SK-N-MC (cell line): Measurements from ENCODE around the gene MNX1.

Source experiments
- DNase-seq: peaks from one replicate; pipeline ENCODE4 v3.0.0-alpha.2; 2011; ENCODE audit warnings: low read depth, low spot score
- H3K27ac ChIP-seq: fragments of 200-600 bp; sonication (generic); 2 replicates; pipeline ENCODE4 v1.5.1; 2016; ENCODE audit warnings: mixed run types
- H3K36me3 ChIP-seq: fragments of 200-600 bp; sonication (generic); 2 replicates; pipeline ENCODE4 v1.6.1; 2017; ENCODE audit warnings: antibody characterized with exemption, low read length, mixed read lengths; ENCODE audit not compliant: insufficient read depth
- H3K4me3 ChIP-seq: fragments of 200-600 bp; sonication (generic); 2 replicates; pipeline ENCODE4 v1.5.1; 2016
- H3K9ac ChIP-seq: fragments of 200-600 bp; sonication (generic); 2 replicates; pipeline ENCODE4 v1.8.0; 2017; ENCODE audit warnings: mixed run types, mixed read lengths; ENCODE audit not compliant: insufficient read length
- H3K9me3 ChIP-seq: fragments of 200-600 bp; sonication (generic); 2 replicates; pipeline ENCODE4 v1.6.1; 2017; ENCODE audit warnings: low read depth, mild to moderate bottlenecking, antibody characterized with exemption, low read length, moderate library complexity, mixed read lengths
- EZH2 ChIP-seq: fragments of 200-600 bp; sonication (generic); IDR thresholded peaks from one replicate; pipeline ENCODE4 v1.6.1; 2017; ENCODE audit warnings: antibody characterized with exemption
- FOXP2 ChIP-seq: optimal IDR thresholded peaks from 2 replicates; pipeline ENCODE3; 2011; ENCODE audit warnings: mild to moderate bottlenecking, moderate library complexity; ENCODE audit not compliant: insufficient read depth; ENCODE audit errors: extremely low read length, control extremely low read depth
- POLR2AphosphoS5 ChIP-seq: IDR thresholded peaks from 2 replicates; pipeline ENCODE4 v1.6.1; 2012; ENCODE audit warnings: mild to moderate bottlenecking, low read depth, low read length, borderline replicate concordance

MNX1 gene

GRCh38 chr7:157035979-157036378 lies 25.5 kb upstream of the MNX1 start:
- Histone ChIP-seq H3K36me3 (no peaks in the 10 kb centered on the region), H3K9me3 (no peaks in the 10 kb centered on the region), H3K27ac (no peak overlapping the region), H3K9ac (no peak overlapping the region), H3K4me3 (no peak overlapping the region)
- DNase-seq = no peak
- TF ChIP-seq POLR2AphosphoS5 (no peak), FOXP2 (no peak), EZH2 (no peak)

- DNase-seq = no peak
- Histone ChIP-seq H3K9ac (no peak overlapping the region), H3K9me3 (no peaks in the 10 kb centered on the region), H3K4me3 (no peak overlapping the region), H3K27ac (no peak overlapping the region), H3K36me3 (no peaks in the 10 kb centered on the region)
- no peak for TF ChIP-seq FOXP2
- no peak for TF ChIP-seq EZH2
- no peak for TF ChIP-seq POLR2AphosphoS5
Observed at GRCh38 chr7:157035302-157035701, 24.8 kb upstream of the MNX1 start.

GRCh38 chr7:157033483-157034473 lies 23.3 kb upstream of the MNX1 start:
- Histone ChIP-seq H3K4me3 (no peak overlapping the region), H3K36me3 (no peaks in the 10 kb centered on the region), H3K9ac (no peak overlapping the region), H3K9me3 (no peaks in the 10 kb centered on the region), H3K27ac (no peak overlapping the region)
- DNase-seq = no peak
- TF ChIP-seq POLR2AphosphoS5 = no peak
- no peak for TF ChIP-seq EZH2
- TF ChIP-seq FOXP2 = no peak

- Histone ChIP-seq H3K4me3 (no peak overlapping the region), H3K27ac (no peak overlapping the region), H3K36me3 (no peaks in the 10 kb centered on the region), H3K9me3 (no peaks in the 10 kb centered on the region), H3K9ac (no peak overlapping the region)
- no peak for DNase-seq
- TF ChIP-seq FOXP2 (no peak), EZH2 (no peak), POLR2AphosphoS5 (no peak)
Observed at GRCh38 chr7:157032644-157033482, 22.4 kb upstream of the MNX1 start.

GRCh38 chr7:157032128-157032527 lies 21.7 kb upstream of the MNX1 start:
- no peaks in the 10 kb centered on the region for H3K36me3 ChIP-seq
- no peak for DNase-seq
- no peak overlapping the region for H3K4me3 ChIP-seq
- H3K27ac ChIP-seq = no peak overlapping the region
- no peaks in the 10 kb centered on the region for H3K9me3 ChIP-seq
- TF ChIP-seq POLR2AphosphoS5 (no peak), EZH2 (no peak), FOXP2 (no peak)
- no peak overlapping the region for H3K9ac ChIP-seq

- Histone ChIP-seq H3K36me3 (no peaks in the 10 kb centered on the region), H3K4me3 (no peak overlapping the region), H3K9ac (no peak overlapping the region), H3K27ac (no peak overlapping the region), H3K9me3 (no peaks in the 10 kb centered on the region)
- TF ChIP-seq FOXP2 (no peak), POLR2AphosphoS5 (no peak)
- DNase-seq = no peak
Observed at GRCh38 chr7:157028199-157028903, 17.9 kb upstream of the MNX1 start.

GRCh38 chr7:157027568-157028198 lies 17.2 kb upstream of the MNX1 start:
- H3K36me3 ChIP-seq = no peaks in the 10 kb centered on the region
- H3K9me3 ChIP-seq = no peaks in the 10 kb centered on the region
- TF ChIP-seq EZH2 (no peak), FOXP2 (no peak), POLR2AphosphoS5 (no peak)
- DNase-seq = no peak
- no peak overlapping the region for H3K27ac ChIP-seq
- no peak overlapping the region for H3K4me3 ChIP-seq
- no peak overlapping the region for H3K9ac ChIP-seq
